Stimulated activated CD4-positive, alpha-beta T cell treated with anti-CD3 and anti-CD28 coated beads, Interleukin-1b, Interleukin-23, amount 100 ng/mL, for 48 hours (primary cell): ENCODE measurements around the gene RPUSD4.
"Not testable (repeated sequence)": the region's sequence is repeated elsewhere in the genome, so short reads cannot be mapped to it uniquely, and the experiment has no call there.

ENCODE experiments used
- DNase-seq: peaks from one replicate; pipeline ENCODE4 v3.0.0-alpha.2; 2020

The RPUSD4 gene, protein sequence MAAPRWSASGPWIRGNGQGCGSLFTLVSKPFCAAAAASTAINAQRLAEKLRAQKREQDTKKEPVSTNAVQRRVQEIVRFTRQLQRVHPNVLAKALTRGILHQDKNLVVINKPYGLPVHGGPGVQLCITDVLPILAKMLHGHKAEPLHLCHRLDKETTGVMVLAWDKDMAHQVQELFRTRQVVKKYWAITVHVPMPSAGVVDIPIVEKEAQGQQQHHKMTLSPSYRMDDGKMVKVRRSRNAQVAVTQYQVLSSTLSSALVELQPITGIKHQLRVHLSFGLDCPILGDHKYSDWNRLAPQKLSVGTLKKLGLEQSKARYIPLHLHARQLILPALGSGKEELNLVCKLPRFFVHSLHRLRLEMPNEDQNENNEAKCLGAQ

DNA sequence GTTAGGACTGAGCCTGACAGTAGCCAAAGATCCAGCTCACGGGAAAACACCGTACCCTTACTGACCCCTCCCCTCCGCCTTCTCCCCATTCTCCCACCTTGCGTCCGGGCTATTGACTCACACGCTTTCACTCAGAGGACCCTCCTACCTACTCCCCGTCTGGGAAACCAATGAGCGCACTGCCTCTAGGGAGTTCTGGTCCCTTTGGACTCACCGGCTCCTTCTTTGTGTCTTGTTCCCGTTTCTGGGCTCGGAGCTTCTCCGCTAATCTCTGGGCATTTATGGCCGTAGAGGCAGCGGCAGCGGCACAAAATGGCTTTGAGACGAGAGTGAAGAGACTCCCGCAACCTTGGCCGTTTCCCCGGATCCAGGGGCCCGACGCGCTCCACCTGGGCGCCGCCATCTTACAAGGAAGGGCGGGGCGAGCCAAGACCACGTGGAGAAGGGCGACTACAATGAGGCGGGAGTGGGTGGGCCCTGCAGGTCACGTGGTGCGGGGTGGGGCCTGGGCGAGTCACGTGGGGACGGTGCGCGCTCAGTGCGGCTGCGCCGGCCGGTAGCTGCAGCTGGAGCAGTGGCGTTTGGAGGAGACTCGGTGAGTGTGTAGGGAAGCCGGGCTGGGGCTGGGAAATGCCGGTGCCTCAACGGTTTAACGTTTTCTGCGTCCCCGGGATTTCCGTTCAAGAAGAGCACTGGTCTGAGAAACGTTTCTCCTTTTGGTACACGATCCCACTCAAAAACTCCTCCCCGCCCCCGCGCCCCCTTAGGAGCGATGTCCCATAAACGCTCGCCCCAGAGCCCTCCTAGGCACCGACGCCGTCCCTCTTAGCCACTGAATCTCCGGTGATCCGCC lies at the start of gene RPUSD4, which contains the start of gene FAM118B:
TSS of gene RPUSD4 (minus strand) at position 415 of the 853 bp plus-strand sequence. CDS start at position 403, 12 bp downstream.
TSS of gene FAM118B (plus strand) at position 547 of the 853 bp plus-strand sequence. CDS start 23,220 bp downstream, outside the sequence.
- DNase-seq, result peak; percentile 98

DNA sequence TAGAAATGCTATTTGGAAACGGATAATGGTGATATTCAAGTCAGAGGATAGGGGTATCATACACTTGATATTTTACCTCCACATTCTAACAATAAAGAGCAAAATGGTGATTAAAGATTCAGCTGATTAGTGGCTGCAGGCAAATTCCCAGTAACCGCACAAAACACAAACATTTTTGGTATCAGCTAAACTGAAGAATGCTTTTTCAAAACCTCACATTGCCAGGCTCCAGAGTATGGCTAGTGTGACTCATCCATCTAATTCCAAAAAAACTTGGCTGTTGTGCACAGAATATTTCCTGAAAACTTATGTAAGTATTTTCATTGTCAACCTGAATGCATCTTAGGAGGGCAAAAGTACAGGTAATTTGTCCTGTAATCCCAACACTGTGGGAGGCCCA lies 46.3 kb upstream of the RPUSD4 start:
- DNase-seq, result no peak

DNA sequence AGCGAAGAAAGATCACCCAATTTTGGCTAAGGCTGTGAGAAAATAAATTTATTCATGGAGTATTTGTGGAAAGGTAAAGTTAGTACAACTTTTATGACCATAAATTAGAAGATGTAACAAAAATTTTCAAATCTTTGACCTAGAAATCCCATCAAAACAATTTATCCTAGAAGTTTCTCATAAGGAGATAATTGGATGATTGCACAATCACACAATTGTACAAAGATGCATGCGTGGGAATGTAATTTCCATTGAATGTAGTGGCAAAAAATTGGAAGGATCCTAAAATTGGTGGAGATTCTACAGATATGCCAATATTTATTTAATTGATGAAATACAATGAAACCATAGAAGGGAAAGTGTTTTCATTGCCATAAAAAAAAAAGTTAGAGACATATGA lies 45.7 kb upstream of the RPUSD4 start:
- no peak for DNase-seq

DNA sequence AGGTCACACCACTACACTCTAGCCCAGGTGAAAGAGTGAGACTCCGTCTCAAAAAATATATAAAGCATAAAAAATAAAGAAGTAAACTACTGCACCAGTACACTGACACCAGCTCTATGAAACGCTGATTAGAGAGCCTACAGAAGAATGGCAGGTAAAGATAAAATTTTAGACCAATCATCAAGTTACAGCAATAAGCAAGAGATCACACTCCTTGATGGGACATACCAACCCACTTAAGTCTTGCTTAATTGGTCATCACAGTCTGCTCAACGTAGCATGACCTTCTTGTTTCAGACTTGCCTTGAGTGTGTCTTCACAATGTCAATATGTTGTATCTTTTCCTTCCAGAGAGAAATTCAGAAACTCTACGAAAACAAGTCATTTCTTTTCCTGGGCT lies 44.8 kb upstream of the RPUSD4 start:
- DNase-seq, result no peak

DNA sequence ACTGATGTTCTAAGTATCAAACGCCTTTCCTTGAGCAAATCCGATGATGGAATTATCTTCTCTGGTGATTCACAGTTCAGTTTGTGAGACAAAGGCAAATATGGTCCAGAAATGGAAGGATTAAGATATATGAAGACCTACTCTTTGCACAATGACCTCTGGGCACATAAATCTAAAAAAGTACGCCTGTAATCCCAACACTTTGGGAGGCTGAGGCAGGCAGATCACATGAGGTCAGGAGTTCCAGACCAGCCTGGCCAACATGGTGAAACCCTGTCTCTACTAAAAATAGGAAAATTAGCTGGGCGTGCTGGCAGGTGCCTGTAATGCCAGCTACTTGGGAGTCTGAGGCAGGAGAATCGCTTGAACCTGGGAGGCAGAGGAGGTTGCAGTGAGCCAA lies 44.1 kb upstream of the RPUSD4 start:
- not testable (repeated sequence) for DNase-seq

DNA sequence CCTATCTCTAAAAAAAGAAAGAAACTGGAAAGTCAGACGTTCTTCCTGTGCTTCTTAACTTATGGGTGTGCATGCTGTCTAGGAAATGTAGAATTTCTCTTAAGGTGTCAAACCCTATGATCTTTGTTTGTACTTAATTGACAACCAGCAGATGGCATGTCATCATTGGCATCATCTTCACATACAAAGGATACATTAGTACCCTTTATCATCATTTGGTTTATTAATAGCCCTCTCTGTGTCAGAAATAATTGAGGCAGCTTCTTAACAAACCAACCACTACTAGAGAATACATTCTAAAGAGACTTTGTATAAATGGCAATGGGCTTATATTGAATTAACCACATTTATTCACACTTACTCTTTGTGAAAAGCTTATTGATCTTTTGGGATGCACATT lies 43.4 kb upstream of the RPUSD4 start:
- no peak for DNase-seq

DNA sequence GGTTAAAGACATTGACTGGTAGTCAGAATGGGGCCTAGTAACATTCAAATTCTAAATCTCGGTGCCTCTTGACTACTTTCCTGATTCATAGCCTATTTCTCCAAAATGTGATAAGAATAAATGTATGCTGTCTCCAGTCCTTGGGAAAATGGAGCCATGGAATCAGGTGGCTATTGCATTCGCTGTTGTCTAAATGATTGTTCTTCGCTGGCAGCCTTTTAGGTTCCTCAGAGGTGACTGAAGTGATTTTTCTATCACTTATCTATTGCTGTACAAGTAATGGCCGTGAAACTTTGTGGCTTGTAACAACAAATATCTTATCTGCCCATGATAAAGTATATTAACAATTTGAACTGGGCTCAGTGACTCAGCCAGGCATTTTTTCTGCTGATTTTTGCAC lies 41.8 kb upstream of the RPUSD4 start:
- DNase-seq, result no peak

DNA sequence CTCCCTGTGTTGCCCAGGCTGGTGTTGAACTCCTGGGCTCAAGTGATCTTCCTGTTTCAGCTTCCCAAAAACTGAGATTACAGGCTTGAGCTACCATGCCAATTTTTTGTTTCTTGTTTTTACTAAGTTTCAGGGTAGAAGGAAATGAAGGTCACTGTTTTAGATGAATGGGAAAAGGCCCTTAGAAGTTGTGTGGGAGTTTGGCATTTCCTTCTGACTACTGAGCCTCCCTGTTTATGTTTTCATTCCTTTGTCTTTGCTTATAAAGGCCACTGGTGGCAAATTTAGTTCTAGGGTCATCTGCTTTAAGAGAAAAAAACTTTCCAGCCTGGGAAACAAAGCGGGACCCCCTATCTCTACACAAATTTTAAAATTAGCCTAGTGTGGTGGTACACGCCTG lies 35.2 kb upstream of the RPUSD4 start:
- no peak for DNase-seq

DNA sequence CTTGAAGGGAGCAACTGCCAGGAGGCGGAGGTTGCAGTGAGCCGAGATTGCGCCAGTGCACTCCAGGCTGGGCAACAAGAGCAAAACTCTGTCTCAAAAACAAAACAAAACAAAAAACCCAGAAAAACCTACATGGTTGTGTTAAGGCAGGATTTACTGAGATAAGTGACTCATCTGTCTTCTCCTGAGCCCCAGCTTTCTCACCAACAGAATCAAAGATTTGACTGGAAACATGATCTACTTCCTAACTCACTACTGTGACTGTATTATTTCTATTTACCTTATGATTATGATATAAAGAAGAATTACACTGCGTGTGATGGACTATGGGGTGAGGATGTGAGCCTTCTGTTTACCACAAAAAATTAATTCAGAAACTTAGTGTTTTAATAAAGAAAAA lies 21.9 kb upstream of the RPUSD4 start:
- DNase-seq, result no peak

DNA sequence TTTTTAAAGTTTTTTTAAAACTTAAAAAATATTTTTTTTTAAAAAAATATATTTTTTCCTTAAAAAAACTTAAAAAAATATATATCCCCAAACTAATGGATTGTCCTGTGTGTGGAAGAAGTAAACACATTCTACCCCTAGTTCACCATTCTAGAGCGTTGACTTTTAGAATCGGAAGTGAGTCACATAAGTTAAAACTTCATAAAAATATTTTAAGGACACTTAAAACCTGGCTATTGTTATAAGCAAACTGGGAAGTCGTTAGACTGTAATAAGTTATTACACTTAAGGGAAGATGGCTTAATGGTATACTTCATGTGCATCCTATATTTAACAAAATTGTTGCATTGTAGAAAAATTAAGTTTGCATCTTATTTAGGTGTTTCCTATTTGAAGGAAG lies 21.2 kb upstream of the RPUSD4 start:
- DNase-seq, result no peak

DNA sequence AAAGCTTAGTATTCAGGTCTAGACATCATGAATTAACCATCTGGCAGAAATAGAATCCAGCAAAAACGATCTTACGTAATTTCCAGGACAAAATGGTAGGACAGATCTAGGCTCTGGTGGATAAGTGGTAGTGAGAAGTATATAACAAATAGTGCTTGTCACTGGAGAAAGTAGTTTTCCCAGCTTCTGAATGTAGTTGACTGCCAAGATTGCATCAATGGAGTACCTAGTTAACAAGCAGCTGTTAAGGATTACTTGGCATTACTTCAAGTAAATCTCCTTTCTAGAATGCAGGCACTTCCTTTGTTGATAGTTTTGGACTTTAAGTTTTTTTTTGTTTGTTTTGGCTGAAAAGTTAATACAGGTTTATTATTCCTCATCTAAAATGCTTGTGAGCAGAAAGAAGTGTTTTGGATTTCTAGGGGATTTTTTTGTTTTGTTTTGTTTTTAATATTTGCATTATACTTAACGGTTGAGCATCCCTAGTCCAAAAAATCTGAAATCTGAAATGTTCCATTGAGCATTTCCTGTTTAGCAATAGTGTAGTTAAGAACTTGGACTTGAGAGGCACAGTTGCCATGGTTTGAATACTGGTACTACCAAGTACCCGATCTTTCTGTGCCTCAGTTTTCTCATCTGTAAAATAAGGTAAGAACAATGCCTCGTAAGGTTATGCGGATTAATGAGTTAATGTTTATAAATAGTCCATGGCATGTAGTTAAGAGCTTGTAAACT lies 20.4 kb upstream of the RPUSD4 start:
- no peak for DNase-seq

DNA sequence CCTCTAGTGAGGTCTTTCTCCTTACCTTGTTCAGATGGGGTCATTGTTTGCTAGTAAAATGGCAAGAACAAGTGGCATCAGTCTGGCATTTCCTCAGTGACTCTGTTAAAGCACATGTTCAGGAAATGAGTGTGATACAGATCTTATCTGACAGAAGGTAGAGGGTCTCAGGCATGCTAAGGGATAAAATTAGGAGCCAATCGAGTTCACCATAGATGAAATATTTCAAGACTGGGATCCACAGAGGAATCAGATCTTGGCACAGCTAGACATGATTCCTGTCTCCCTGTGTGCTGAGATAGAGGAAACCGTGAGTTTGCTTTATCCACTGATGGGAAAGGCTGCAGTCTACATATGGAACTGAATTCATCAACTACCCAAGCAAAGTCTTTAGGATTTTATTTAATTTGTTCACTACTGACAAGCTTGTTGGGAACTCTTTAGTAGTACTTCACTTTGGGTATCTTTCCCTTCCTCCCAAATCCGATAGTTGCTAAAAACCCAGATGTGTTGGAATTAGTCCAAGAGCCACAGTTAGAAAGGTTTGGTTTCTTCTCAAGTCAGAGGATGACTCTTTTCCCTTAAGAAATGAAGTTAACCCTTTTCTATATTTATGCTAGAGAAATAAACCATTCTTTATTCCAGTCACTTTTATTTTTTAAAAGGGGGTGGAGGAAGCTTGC lies 18.5 kb upstream of the RPUSD4 start:
- no peak for DNase-seq

DNA sequence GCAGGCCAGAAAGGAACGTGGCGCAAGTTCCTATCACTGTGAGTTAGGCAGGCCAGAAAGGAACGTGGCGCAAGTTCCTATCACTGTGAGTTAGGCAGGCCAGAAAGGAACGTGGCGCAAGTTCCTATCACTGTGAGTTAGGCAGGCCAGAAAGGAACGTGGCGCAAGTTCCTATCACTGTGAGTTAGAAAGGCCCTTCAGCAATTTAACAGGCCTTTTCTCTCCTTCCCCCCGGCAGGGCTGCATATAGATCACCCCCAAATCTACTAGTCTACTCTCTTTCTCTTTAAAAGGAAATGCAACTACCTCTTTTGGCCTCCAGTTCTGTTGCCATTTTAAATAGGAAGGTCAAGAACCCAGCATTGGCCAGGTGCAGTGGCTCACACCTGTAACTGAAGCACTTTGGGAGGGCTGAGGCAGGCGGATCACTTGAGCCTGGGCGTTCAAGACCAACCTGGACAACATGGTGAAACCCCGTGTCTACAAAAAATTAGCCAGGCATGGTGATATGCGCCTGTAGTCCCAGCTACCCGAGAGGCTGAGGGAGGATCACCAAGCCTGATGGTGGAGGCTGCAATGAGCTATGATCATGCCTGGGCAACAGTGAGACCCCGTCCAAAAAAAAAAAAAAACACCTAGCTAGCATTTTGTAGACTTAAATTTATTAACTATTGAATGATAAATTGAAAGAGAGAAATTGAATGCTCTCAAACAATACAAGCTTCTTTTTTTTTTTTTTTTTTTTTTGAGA lies 15.1 kb upstream of the RPUSD4 start:
- no peak for DNase-seq

DNA sequence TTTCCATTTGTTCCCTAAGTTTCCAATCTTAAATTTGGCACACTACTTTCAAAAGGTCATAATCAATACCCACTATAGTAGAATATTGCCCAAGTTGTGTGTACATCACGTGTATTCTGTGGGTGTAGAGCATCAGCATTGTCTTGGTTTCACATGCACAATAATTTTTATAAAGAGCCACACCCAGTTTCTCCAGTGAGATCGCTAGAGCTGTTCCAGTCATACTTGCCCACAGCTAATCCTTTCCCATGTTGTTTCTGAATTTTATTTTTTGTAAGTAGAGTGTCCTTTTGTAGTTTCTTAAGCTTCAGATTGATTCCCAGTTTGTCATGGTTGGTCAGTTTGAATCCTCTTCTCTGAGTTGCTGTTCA lies 13.8 kb upstream of the RPUSD4 start:
- no peak for DNase-seq

DNA sequence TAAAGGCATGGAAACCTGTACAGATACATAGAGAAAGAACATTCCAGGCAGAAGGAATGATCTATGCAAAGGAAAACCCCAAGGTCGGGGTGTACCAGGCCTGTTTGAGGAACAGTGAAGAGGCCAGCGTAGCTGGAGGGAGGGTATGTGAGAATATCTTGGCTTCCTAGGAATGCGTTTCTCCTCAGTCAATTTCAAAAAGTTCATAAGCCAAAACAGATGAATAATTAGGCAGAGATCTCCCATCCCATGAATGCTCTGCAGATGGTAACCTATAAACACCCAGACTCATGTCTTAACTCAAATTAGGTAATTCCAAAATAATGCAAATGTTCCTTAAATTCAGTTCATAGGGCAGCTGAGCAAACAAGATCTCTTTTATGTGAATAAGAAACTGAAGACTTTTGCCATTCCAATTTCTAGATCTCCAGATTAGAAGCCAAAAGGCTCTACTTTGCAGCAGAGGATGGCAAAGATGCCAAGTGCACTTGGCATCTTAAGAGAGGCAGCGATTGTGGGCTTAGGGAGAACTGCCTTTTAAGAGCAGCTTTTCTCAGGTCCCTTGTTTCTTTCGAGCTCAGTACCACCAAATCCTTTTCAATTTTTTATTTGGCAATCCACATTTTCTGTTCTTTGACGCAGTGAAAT lies 13.3 kb upstream of the RPUSD4 start:
- no peak for DNase-seq

DNA sequence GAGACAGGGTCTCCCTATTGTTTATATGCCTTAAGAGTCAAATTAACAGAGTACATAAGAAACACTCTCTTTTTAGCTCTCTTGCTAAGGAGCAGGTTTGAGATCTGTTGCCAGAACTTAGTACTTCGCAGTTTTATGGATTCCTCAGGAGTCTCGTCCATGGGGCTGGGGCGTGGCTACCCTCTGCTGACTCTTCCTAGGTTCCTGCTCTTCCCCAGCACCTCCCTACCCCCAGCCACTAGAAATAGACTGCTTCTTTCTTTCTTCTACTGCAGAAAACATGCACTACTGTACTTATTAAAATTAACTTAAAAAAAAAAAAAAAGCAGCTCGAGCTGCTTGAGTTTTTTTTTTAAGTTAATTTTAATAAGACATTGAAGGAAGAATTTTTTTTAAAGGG lies 8.1 kb upstream of the RPUSD4 start:
- DNase-seq, result no peak

DNA sequence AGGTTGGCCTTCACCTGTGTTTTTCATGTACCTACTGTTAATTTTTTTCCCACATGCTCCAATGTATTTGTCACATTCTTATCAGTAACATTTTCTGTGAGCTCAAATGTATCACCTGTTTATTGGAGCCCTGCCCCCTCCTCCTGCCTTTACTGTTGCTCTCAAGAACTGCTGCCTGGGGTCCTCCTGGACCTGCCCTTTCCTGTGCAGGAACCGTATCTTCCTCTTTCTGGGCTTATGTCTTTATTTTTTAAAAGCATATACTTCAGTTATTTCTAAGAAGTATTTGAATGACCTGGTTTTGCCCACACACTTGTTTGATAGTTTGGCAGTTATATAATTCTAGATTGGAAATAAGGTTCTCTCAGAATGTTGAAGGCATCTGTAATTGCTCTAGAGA lies 6.0 kb upstream of the RPUSD4 start:
- DNase-seq, result no peak

DNA sequence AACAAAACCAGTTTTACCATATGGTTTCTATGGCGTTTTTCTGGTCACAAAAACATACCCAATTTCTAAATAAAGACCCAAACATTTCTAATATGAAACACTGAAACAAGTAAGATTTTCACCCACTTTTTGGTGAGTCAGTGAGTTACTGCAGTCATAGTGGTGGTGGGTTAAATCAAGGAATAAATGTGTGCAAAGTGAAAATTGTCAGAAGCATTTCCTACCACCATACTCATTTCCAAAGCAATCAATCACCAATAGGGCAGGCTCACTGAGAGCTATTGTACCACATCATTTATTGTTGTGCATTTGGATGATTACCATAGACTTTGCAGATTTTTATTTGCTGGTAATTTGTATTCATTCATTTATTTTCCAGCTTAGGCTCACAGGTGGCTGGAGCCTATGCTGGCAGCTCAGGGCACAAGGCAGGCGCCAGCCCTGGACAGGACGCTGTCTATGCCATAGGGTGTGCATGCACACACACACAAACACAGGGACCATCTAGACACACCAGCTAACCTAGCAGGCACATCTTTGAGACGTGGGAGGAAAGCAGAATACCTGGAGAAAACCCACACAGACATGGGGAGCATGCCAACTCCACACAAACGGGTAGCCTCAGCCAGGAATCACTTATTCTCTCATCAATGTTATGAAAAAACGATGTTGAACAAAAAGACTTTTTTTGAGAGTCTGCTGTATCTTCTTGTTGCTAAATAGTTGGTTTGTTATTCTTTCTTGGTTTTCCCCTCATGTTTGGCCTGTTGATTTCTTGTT lies 5.3 kb upstream of the RPUSD4 start:
- DNase-seq, result no peak

DNA sequence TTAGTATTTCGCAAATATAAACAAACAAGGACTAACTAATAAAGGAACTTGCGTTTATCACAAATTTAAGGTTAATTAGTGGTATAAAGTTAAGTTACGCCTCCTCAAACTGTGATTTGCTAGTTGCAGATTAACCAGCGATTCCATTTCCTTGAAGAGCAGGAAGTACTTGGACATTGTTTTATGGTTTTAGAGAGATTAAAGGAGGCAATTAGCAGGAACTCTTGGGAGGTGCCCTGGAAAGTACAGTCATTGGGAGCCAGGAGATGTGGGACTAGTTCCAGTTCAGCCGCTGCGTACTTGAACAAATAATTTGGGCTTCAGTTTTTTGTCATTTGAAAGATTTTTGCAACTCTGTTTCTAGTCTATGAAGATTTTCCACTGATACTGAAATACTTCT lies 3.4 kb upstream of the RPUSD4 start:
- DNase-seq, result no peak

DNA sequence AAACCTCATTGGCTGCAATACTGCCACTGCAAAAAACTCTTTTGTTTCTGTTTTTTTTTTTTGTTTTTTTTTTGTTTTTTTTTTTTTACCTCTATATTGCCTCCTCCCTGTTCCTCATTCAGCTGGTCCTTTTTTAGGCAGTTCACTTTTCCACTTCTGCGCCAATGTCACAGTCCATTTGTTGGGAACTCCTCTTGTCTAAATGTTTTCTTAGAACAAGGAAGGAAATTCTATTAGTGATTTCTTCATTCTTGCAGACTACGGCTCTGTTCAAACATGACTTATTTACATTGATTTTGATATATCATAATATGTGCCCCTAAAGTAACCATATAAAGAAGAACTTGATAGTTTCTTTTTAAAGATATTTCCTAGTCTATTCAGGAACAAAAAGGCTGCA lies 3.0 kb upstream of the RPUSD4 start:
- DNase-seq, result no peak
